Tibial artery (tissue), 4 donors: ENCODE measurements around the gene SRPK2.

ENCODE experiments used
- DNase-seq, 2 donors: peaks; one replicate each; pipeline ENCODE4 v3.0.0-alpha.2; 2019
- H3K27ac ChIP-seq, 2 donors: fragments of 200-600 bp; sonication (generic) in 1 of 2; 1 replicate in 1 of 2; 2 replicates in 1 of 2; pipeline ENCODE4 v1.5.1; 2018 to 2019; ENCODE audit warnings: mild to moderate bottlenecking in 1 of 2
- H3K27me3 ChIP-seq, 2 donors: fragments of 200-600 bp; sonication (generic) in 1 of 2; one replicate each; pipeline versions ENCODE4 v1.5.1 to v1.6.0; 2016 to 2019
- H3K36me3 ChIP-seq, 3 donors: fragments of 200-600 bp; sonication (generic) in 2 of 3; one replicate each; pipeline ENCODE4 v1.5.1; 2016 to 2019; ENCODE audit warnings: mild to moderate bottlenecking in 2 of 3
- H3K4me1 ChIP-seq, 4 donors: fragments of 200-600 bp; sonication (generic) in 2 of 4; 1 replicate in 3 of 4; 2 replicates in 1 of 4; pipeline ENCODE4 v1.5.1; 2016 to 2019
- H3K4me3 ChIP-seq, 2 donors: fragments of 200-600 bp; sonication (generic) in 1 of 2; 1 replicate in 1 of 2; 2 replicates in 1 of 2; pipeline ENCODE4 v1.5.1; 2018 to 2019; ENCODE audit warnings: mild to moderate bottlenecking in 2 of 2
- H3K9me3 ChIP-seq, 3 donors: fragments of 200-600 bp; sonication (generic) in 1 of 3; one replicate each; pipeline ENCODE4 v1.5.1; 2016 to 2019
- intact Hi-C: fragments of 100-400 bp; cut with DNase I; formaldehyde crosslinking; loops from one replicate; pipeline ENCODE4 v1.15.0; 2023; ENCODE audit warnings: low total_unique reads
- TF ChIP-seq, protein P1 (sequence below), 2 experiments: fragments of 200-600 bp in 1 of 2; fragments of 450-650 bp in 1 of 2; IDR thresholded peaks; one replicate each; pipeline ENCODE4 v1.5.1; 2017 to 2019; ENCODE audit warnings: antibody characterized with exemption in 2 of 2, mild to moderate bottlenecking in 1 of 2, moderate library complexity in 1 of 2

Gene SRPK2

DNA sequence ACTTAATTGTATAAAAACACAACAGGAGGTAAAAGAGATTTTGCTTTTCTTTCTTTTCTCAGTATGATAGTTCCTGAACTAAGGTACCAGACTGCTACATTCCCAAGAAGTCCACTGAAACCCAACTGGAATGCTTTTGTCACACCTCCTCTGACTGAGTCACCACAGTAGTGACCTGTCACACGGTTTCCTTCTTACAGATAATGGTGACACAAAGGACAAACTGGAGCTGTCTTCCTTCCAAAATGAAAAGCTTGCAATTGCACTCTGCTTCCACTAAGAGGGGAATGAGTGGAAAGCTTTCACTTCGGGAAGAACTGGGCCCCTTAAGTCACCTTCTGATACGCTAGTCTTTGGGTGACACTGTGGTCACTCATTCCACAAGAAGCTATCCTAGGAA, 252.5 kb downstream of the SRPK2 start:
- Histone ChIP-seq H3K4me1 (peaks cover 0 to 4% (median 0%) of the 10 kb centered on the region in 4 donors), H3K36me3 (peaks cover 17 to 53% (median 26%) of the 10 kb centered on the region in 3 donors)

DNA sequence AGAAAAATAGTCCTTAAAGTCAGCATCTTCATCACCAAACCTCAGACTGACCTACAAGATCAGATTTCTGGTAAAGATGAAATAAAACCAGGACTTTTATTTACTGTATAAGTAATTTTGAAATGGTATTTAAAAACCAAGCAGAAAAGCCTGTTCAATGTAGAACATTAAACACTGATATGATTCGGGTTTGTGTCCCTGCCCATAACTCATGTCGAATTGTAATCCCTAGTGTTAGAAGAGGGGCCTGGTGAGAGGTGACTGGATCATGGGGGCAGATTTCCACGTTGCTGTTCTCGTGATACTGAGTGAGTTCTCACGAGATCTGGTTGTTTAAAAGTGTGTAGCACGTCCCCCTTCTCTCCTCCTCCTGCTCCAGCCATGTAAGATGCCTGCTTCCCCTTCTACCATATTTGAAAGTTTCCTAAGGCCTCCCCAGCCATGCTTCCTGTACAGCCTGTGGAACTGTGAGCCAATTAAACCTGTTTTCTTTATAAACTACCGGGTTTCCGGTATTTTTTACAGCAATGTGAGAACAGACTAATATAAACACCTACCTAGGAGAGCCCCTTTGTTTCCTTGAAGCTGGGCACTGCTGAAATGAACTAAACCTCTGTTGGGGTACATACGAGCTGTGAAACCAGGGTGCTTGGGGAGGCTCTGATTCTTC, 254.6 kb downstream of the SRPK2 start:
- TF ChIP-seq, protein P1, sequence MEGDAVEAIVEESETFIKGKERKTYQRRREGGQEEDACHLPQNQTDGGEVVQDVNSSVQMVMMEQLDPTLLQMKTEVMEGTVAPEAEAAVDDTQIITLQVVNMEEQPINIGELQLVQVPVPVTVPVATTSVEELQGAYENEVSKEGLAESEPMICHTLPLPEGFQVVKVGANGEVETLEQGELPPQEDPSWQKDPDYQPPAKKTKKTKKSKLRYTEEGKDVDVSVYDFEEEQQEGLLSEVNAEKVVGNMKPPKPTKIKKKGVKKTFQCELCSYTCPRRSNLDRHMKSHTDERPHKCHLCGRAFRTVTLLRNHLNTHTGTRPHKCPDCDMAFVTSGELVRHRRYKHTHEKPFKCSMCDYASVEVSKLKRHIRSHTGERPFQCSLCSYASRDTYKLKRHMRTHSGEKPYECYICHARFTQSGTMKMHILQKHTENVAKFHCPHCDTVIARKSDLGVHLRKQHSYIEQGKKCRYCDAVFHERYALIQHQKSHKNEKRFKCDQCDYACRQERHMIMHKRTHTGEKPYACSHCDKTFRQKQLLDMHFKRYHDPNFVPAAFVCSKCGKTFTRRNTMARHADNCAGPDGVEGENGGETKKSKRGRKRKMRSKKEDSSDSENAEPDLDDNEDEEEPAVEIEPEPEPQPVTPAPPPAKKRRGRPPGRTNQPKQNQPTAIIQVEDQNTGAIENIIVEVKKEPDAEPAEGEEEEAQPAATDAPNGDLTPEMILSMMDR (IDR thresholded peaks at IDR 0.05): no peak
- Histone ChIP-seq H3K4me1 (peaks cover 0 to 4% (median 0%) of the 10 kb centered on the region in 4 donors), H3K27ac (no peak overlapping the region), H3K36me3 (peaks cover 17 to 44% (median 26%) of the 10 kb centered on the region in 3 donors), H3K9me3 (no peaks in the 10 kb centered on the region), H3K4me3 (no peak overlapping the region), H3K27me3 (no peaks in the 10 kb centered on the region)
- DNase-seq: no peak
- intact Hi-C loops: no loop called here

More for the DNA sequence above, 252.5 kb downstream of the SRPK2 start:
- DNase-seq: no peak
- Histone ChIP-seq H3K27me3 (no peaks in the 10 kb centered on the region), H3K27ac (no peak overlapping the region), H3K9me3 (no peaks in the 10 kb centered on the region), H3K4me3 (no peak overlapping the region)
- intact Hi-C loops: no loop called here
- TF ChIP-seq, protein P1 (IDR thresholded peaks at IDR 0.05): no peak

DNA sequence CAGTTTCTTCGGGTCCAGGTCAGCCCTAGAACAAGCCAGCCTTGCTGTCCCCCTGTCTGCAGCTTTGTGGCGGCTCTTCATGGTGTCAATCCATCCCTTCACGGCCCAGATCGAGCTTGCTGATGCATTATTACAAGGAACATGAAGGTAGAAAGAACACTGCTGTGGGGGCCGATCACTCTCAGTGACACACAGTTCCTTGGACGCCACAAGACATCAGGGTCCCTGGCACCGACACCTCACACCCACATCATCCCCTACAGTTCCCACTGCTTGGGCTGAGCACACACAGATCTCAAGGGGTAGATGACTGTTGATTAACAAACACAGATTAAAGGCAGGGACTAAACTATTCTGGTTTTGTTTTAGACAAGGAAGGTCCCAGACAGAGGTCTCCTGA, 255.4 kb downstream of the SRPK2 start:
- no peaks in the 10 kb centered on the region for H3K27me3 ChIP-seq
- DNase-seq: no peak
- TF ChIP-seq, protein P1 (IDR thresholded peaks at IDR 0.05): no peak
- peaks cover 17 to 38% (median 18%) of the 10 kb centered on the region in 3 donors for H3K36me3 ChIP-seq
- H3K4me3 ChIP-seq: no peak overlapping the region
- H3K27ac ChIP-seq: no peak overlapping the region
- intact Hi-C loops: no loop called here
- H3K4me1 ChIP-seq: peaks cover 0 to 4% (median 0%) of the 10 kb centered on the region in 4 donors
- no peaks in the 10 kb centered on the region for H3K9me3 ChIP-seq

DNA sequence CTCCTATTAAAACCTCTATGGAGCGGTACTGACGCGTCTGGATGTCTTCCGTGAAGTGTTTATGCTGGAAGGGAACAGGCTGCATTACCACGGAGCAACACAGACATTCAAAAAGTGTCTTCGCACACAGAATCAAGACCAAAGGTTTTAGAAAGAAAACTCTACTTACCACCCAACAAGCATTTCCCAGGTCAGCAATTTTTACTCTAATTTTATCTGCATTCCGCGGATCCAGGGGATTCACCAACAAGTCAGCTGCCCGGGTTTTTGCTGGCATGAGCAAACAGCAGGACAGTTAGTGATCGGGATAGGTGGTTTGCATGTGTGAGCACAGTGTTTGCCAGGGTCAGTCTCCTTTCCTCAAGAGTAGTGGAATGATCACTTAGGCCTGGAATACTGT, 255.9 kb downstream of the SRPK2 start:
- Histone ChIP-seq H3K4me3 (no peak overlapping the region), H3K9me3 (no peaks in the 10 kb centered on the region), H3K36me3 (peaks cover 13 to 38% (median 17%) of the 10 kb centered on the region in 3 donors), H3K27me3 (no peaks in the 10 kb centered on the region), H3K27ac (no peak overlapping the region), H3K4me1 (peaks cover 0 to 4% (median 0%) of the 10 kb centered on the region in 4 donors)
- no peak for DNase-seq
- TF ChIP-seq, protein P1 (IDR thresholded peaks at IDR 0.05): no peak
- intact Hi-C loops: no loop called here

DNA sequence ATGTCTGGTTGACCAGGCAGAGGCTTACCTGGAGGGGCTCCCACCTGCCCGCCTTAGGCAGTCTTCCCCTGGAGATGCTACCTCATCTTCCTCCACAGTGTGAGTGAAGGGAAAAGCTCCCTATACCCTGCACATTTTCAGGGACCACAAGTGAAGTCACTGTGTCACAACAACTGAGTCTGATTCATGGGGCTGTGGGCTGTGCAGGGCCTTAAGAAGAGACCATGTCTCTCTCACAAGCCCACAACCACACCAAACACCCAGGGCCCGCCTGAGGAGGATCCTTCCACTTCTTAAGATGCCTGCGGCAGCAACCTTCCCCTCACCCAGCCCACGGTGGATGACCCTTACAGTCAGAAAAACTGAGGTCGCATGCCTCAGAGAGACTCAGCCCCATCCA, 256.4 kb downstream of the SRPK2 start:
- intact Hi-C loops: no loop called here
- peaks cover 0 to 4% (median 0%) of the 10 kb centered on the region in 4 donors for H3K4me1 ChIP-seq
- H3K27ac ChIP-seq: no peak overlapping the region
- H3K36me3 ChIP-seq: peaks cover 13 to 41% (median 17%) of the 10 kb centered on the region in 3 donors
- no peaks in the 10 kb centered on the region for H3K9me3 ChIP-seq
- no peak for DNase-seq
- TF ChIP-seq, protein P1 (IDR thresholded peaks at IDR 0.05): no peak
- no peaks in the 10 kb centered on the region for H3K27me3 ChIP-seq
- no peak overlapping the region for H3K4me3 ChIP-seq
